ENCODE results near the gene RHEB. TPM values are rescaled to one million over a fixed set of nuclear protein-coding genes. Genes with fewer than 3 reads are reported as not detected.

The RHEB gene
- polyA plus RNA-seq, 3 donors = 111 to 130 (median 130) TPM

- DNase-seq = no peak
Observed at GRCh38 chr7:151506901-151507382, 12.8 kb downstream of the RHEB start.

- DNase-seq = no peak
Observed at GRCh38 chr7:151505836-151506468, 13.7 kb downstream of the RHEB start.

- no peak for DNase-seq
Observed at GRCh38 chr7:151505433-151505832, 14.3 kb downstream of the RHEB start.

- no peak for DNase-seq
Observed at GRCh38 chr7:151504715-151505326, 14.9 kb downstream of the RHEB start.

- DNase-seq = no peak
Observed at GRCh38 chr7:151503902-151504714, 15.6 kb downstream of the RHEB start.

- DNase-seq = no peak
Observed at GRCh38 chr7:151501676-151502075, 18.0 kb downstream of the RHEB start.

- no peak for DNase-seq
Observed at GRCh38 chr7:151498495-151498894, 21.2 kb downstream of the RHEB start.

- no peak for DNase-seq
Observed at GRCh38 chr7:151497306-151497871, 22.3 kb downstream of the RHEB start.

- no peak for DNase-seq
Observed at GRCh38 chr7:151495360-151495759, 24.3 kb downstream of the RHEB start.

- DNase-seq = no peak
Observed at GRCh38 chr7:151494298-151495284, 25.1 kb downstream of the RHEB start.

GRCh38 chr7:151493083-151493482 lies 26.6 kb downstream of the RHEB start:
- no peak for DNase-seq

GRCh38 chr7:151491859-151492258 lies 27.8 kb downstream of the RHEB start:
- DNase-seq = no peak

- DNase-seq = no peak
Observed at GRCh38 chr7:151490456-151491105, 29.1 kb downstream of the RHEB start.

- no peak for DNase-seq
Observed at GRCh38 chr7:151489498-151489897, 30.2 kb downstream of the RHEB start.

- no peak for DNase-seq
Observed at GRCh38 chr7:151488096-151488495, 31.6 kb downstream of the RHEB start.

GRCh38 chr7:151487228-151487627 lies 32.5 kb downstream of the RHEB start:
- no peak for DNase-seq

GRCh38 chr7:151486074-151486473 lies 33.6 kb downstream of the RHEB start:
- DNase-seq = no peak

- DNase-seq = peak; percentile 42
Observed at GRCh38 chr7:151484971-151485707, 34.6 kb downstream of the RHEB start.

GRCh38 chr7:151483711-151483983 lies 36.0 kb downstream of the RHEB start:
- DNase-seq = no peak

Data from renal pelvis (tissue), 4 donors.